ENCODE data around the gene WDR4. TPM values are rescaled to one million over a fixed set of nuclear protein-coding genes. Genes with fewer than 3 reads are reported as not detected.
A peak's percentile ranks its signal among the peaks of the same experiment; 100 is the strongest.
"Not testable (repeated sequence)": the region's sequence is repeated elsewhere in the genome, so short reads cannot be mapped to it uniquely, and the experiment has no call there.

The WDR4 gene
- total RNA-seq, 2 experiments from 2014 or later, result 34.0 to 46.5 TPM

DNA sequence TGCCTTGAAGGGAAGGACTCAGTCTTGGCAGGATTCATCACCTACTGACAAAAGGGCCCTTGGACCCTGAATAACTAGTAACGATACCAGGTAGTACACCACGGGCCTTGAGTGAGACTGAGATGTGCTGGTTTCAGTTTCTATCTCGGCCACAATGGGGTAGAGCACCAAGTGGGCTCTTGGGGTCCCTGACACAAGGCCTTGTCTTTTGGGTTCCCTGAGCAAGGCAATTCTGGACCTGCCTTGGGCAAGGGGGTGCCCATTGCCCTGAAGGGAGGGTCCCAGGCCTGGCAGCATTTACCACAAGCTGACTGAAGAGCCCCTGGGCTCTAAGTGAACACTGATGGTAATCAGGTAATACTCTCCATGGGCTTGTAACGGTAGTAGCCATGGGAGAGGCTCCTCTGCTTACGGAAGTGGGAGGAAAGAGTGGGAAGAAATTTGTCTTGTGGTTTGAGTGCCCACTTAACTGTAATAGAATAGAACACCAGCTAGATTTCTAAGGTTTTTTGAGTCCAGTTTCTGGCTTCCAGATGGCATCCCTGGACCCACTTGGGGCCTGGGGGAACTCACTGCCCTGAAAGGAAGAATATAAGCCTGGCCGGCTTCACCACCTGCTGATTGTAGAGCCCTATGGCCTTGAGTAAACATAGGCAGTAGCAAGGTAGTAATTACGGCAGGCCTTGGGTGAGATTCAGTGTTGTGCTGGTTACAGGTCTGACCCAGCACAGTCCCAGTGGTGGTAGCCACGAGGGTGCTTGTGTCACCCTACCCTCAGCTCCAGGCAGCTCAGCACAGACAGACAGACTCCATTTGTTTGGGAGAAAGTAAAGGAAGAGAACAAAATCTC lies 58.5 kb downstream of the WDR4 start:
- POLR2A ChIA-PET, result no interaction called here

GRCh38 chr21:42819861-42820615 lies 59.3 kb downstream of the WDR4 start:
- intact Hi-C loops (cut with DNase I, micrococcal nuclease), result loop anchor here in 1 of 2 experiments (2.0 to 10.0 kb wide), 4 partner anchors 83 to 485 kb away; partner anchors contain the start of gene PDE9A
- Mint-ChIP-seq H3K27me3 (peaks cover 2% of the 10 kb centered on the region), H3K4me1 (no peaks in the 10 kb centered on the region), H3K4me3 (no peak overlapping the region), H3K27ac (no peak overlapping the region), H3K36me3 (ENCODE audit: low read depth) (peaks cover under 1% of the 10 kb centered on the region), H3K9me3 (ENCODE audit: low read depth) (peaks cover under 1% of the 10 kb centered on the region)
- DNase-seq (no peak), ATAC-seq (no peak)
- ChIA-PET POLR2A (no interaction called here), CTCF (interaction anchor here (2.4 to 5.9 kb wide), 2 partner anchors 227 to 229 kb away, joined by 5 to 41 read pairs; no protein-coding TSS in a partner anchor)

More for the DNA sequence above, 58.5 kb downstream of the WDR4 start:
- H3K4me1 Mint-ChIP-seq, result no peaks in the 10 kb centered on the region
- ATAC-seq, result no peak
- DNase-seq, result no peak
- no peaks in the 10 kb centered on the region for H3K36me3 Mint-ChIP-seq (ENCODE audit: low read depth)
- CTCF ChIA-PET, result interaction anchor here (2.4 to 5.9 kb wide), 2 partner anchors 227 to 230 kb away, joined by 5 to 41 read pairs; no protein-coding TSS in a partner anchor
- no peaks in the 10 kb centered on the region for H3K9me3 Mint-ChIP-seq (ENCODE audit: low read depth)
- H3K27me3 Mint-ChIP-seq, result peaks cover 7% of the 10 kb centered on the region
- H3K4me3 Mint-ChIP-seq, result no peak overlapping the region
- H3K27ac Mint-ChIP-seq, result no peak overlapping the region
- intact Hi-C loops (cut with DNase I, micrococcal nuclease), result no loop called here

DNA sequence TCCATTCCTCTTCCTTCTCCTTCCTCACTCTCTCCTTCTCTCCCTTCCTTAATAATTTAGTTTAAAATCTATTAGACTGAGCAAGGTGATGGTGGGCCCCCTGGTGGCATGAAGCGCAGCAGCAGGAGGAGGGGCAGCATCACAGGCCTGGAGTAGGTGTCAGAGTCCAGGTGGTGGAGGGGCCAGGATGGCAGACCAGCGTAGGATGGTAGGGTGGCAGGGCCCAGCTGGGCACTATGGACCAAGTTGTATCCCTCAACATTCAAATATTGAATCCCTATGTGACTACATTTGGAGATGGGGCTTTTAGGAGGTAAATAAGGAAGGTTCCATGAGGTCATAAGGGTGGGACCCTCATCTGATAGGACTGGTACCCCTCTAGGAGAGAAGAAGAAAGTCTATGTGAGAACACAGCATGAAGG lies 61.0 kb downstream of the WDR4 start:
- DNase-seq (peak; percentile 82), ATAC-seq (peak; percentile 89)
- Mint-ChIP-seq H3K4me3 (no peak overlapping the region), H3K4me1 (no peaks in the 10 kb centered on the region), H3K36me3 (ENCODE audit: low read depth) (peaks cover 2% of the 10 kb centered on the region), H3K27ac (no peak overlapping the region), H3K27me3 (no peaks in the 10 kb centered on the region), H3K9me3 (ENCODE audit: low read depth) (peaks cover 2% of the 10 kb centered on the region)
- ChIA-PET CTCF (interaction anchor here (0.7 to 5.9 kb wide), 15 partner anchors 11 to 414 kb away, joined by 3 to 41 read pairs (median 4); partner anchors contain the start of gene UBASH3A), POLR2A (no interaction called here)
- intact Hi-C loops (cut with DNase I, micrococcal nuclease), result loop anchor here (1.0 to 10.0 kb wide), 5 partner anchors 81 to 484 kb away; partner anchors contain the start of gene PDE9A (in 1 of the 2)

GRCh38 chr21:42815217-42815616 lies 64.1 kb downstream of the WDR4 start:
- ATAC-seq, result no peak
- ChIA-PET CTCF (interaction anchor here (0.6 to 1.3 kb wide), 2 partner anchors 68 to 225 kb away, joined by 3 to 4 read pairs; no protein-coding TSS in a partner anchor), POLR2A (no interaction called here)

GRCh38 chr21:42812528-42813241 lies 66.7 kb downstream of the WDR4 start:
- not testable (repeated sequence) for H3K36me3 Mint-ChIP-seq (ENCODE audit: low read depth); H3K27me3 Mint-ChIP-seq; ATAC-seq; H3K4me3 Mint-ChIP-seq; DNase-seq; H3K9me3 Mint-ChIP-seq (ENCODE audit: low read depth); H3K4me1 Mint-ChIP-seq; H3K27ac Mint-ChIP-seq
- ChIA-PET POLR2A (interaction anchor here (0.7 kb wide), 2 partner anchors 74 to 240 kb away, joined by 3 read pairs; no protein-coding TSS in a partner anchor), CTCF (interaction anchor here (1.1 to 2.0 kb wide), 2 partner anchors 10 to 219 kb away, joined by 4 to 10 read pairs; no protein-coding TSS in a partner anchor)
- intact Hi-C loops (cut with DNase I, micrococcal nuclease), result loop anchor here in 1 of 2 experiments (10.0 kb wide), 1 partner anchor 478 kb away; no protein-coding TSS in a partner anchor

More at GRCh38 chr21:42815217-42815616, 64.1 kb downstream of the WDR4 start:
- no peak for DNase-seq
- peaks cover 2% of the 10 kb centered on the region for H3K36me3 Mint-ChIP-seq (ENCODE audit: low read depth)
- no peaks in the 10 kb centered on the region for H3K27me3 Mint-ChIP-seq
- H3K4me1 Mint-ChIP-seq, result no peaks in the 10 kb centered on the region
- H3K9me3 Mint-ChIP-seq (ENCODE audit: low read depth), result peaks cover 2% of the 10 kb centered on the region
- intact Hi-C loops (cut with DNase I, micrococcal nuclease), result loop anchor here in 1 of 2 experiments (5.0 to 10.0 kb wide), 2 partner anchors 78 to 480 kb away; no protein-coding TSS in a partner anchor
- no peak overlapping the region for H3K4me3 Mint-ChIP-seq
- H3K27ac Mint-ChIP-seq, result no peak overlapping the region

GRCh38 chr21:42811960-42812359 lies 67.4 kb downstream of the WDR4 start:
- ChIA-PET POLR2A (no interaction called here), CTCF (interaction anchor here (2.0 kb wide), 1 partner anchor 219 kb away, joined by 10 read pairs; no protein-coding TSS in a partner anchor)

GRCh38 chr21:42809577-42810475 lies 69.5 kb downstream of the WDR4 start:
- no peak for DNase-seq
- ATAC-seq, result no peak
- CTCF ChIA-PET, result interaction anchor here (1.3 kb wide), 1 partner anchor 17 kb away, joined by 3 read pairs; no protein-coding TSS in a partner anchor
- intact Hi-C loops (cut with DNase I, micrococcal nuclease), result loop anchor here in 1 of 2 experiments (10.0 kb wide), 1 partner anchor 475 kb away; no protein-coding TSS in a partner anchor
- Mint-ChIP-seq H3K4me1 (no peaks in the 10 kb centered on the region), H3K9me3 (ENCODE audit: low read depth) (no peaks in the 10 kb centered on the region), H3K27me3 (no peaks in the 10 kb centered on the region), H3K36me3 (ENCODE audit: low read depth) (no peaks in the 10 kb centered on the region), H3K27ac (no peak overlapping the region), H3K4me3 (no peak overlapping the region)
- POLR2A ChIA-PET, result no interaction called here

More at GRCh38 chr21:42811960-42812359, 67.4 kb downstream of the WDR4 start:
- intact Hi-C loops (cut with DNase I, micrococcal nuclease), result loop anchor here in 1 of 2 experiments (10.0 kb wide), 1 partner anchor 477 kb away; no protein-coding TSS in a partner anchor
- H3K4me3 Mint-ChIP-seq, result no peak overlapping the region
- H3K36me3 Mint-ChIP-seq (ENCODE audit: low read depth), result peaks cover 2% of the 10 kb centered on the region
- H3K4me1 Mint-ChIP-seq, result no peaks in the 10 kb centered on the region
- no peak overlapping the region for H3K27ac Mint-ChIP-seq
- no peak for DNase-seq
- H3K9me3 Mint-ChIP-seq (ENCODE audit: low read depth), result peaks cover 2% of the 10 kb centered on the region
- ATAC-seq, result no peak
- H3K27me3 Mint-ChIP-seq, result no peaks in the 10 kb centered on the region

DNA sequence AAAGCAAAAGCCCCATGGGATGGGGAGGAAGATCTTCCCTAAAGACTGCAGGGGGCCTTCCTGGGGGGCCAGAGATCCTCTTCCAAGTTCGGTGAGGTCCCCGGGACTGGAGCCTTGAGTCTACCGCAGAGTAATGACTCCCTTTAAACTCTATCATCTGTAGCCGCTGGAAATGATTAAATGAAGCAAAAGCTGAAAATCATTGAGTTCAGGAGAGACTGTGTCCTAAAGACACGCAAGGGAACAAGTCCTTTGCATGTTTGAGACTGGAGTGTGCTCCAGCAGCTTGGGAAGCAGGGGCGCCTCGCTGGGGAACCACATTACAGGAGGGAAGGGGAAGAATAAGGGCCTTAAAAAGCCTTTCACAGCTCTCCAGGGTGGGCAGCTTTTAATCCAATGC lies 70.2 kb downstream of the WDR4 start:
- H3K4me3 Mint-ChIP-seq, result no peak overlapping the region
- ChIA-PET CTCF (no interaction called here), POLR2A (no interaction called here)
- H3K4me1 Mint-ChIP-seq, result no peaks in the 10 kb centered on the region
- H3K27me3 Mint-ChIP-seq, result no peaks in the 10 kb centered on the region
- intact Hi-C loops (cut with DNase I, micrococcal nuclease), result no loop called here
- ATAC-seq (no peak), DNase-seq (no peak)
- H3K27ac Mint-ChIP-seq, result no peak overlapping the region
- no peaks in the 10 kb centered on the region for H3K36me3 Mint-ChIP-seq (ENCODE audit: low read depth)
- no peaks in the 10 kb centered on the region for H3K9me3 Mint-ChIP-seq (ENCODE audit: low read depth)

- ATAC-seq (no peak), DNase-seq (no peak)
- Mint-ChIP-seq H3K36me3 (ENCODE audit: low read depth) (no peaks in the 10 kb centered on the region), H3K27me3 (no peaks in the 10 kb centered on the region), H3K4me1 (no peaks in the 10 kb centered on the region), H3K9me3 (ENCODE audit: low read depth) (no peaks in the 10 kb centered on the region), H3K4me3 (no peak overlapping the region), H3K27ac (no peak overlapping the region)
- intact Hi-C loops (cut with DNase I, micrococcal nuclease), result no loop called here
- ChIA-PET CTCF (interaction anchor here (1.3 kb wide), 1 partner anchor 10 kb away, joined by 4 read pairs; no protein-coding TSS in a partner anchor), POLR2A (no interaction called here)
Observed at GRCh38 chr21:42807938-42808613, 71.3 kb downstream of the WDR4 start.

Data from activated CD4-positive, alpha-beta T cell treated with anti-CD3 and anti-CD28 coated beads for 36 hours (primary cell).